ENCODE data around the gene GSC2. TPM values are rescaled to one million over a fixed set of nuclear protein-coding genes. Genes with fewer than 3 reads are reported as not detected.

Gene GSC2
- total RNA-seq, 6 experiments from 2014 or later, result not detected

- no peak overlapping the region for H3K4me3 Mint-ChIP-seq
- no peak overlapping the region for H3K27ac Mint-ChIP-seq
- H3K9me3 Mint-ChIP-seq, result peaks cover 5% of the 10 kb centered on the region; the same call in 1 of the 2 replicates
- H3K36me3 Mint-ChIP-seq (ENCODE audit: low read depth), result peaks cover 6% of the 10 kb centered on the region; the same call in 1 of the 2 replicates
- no peak for TF ChIP-seq CTCF (IDR thresholded peaks at IDR 0.05)
- H3K4me1 Mint-ChIP-seq (ENCODE audit: low read depth), result no peaks in the 10 kb centered on the region
- peaks cover 40% of the 10 kb centered on the region for H3K27me3 Mint-ChIP-seq (ENCODE audit: insufficient read depth)
- DNase-seq, result no peak
These were observed 3.1 kb upstream of the GSC2 start for GRCh38 chr22:19152942-19153883.

DNA sequence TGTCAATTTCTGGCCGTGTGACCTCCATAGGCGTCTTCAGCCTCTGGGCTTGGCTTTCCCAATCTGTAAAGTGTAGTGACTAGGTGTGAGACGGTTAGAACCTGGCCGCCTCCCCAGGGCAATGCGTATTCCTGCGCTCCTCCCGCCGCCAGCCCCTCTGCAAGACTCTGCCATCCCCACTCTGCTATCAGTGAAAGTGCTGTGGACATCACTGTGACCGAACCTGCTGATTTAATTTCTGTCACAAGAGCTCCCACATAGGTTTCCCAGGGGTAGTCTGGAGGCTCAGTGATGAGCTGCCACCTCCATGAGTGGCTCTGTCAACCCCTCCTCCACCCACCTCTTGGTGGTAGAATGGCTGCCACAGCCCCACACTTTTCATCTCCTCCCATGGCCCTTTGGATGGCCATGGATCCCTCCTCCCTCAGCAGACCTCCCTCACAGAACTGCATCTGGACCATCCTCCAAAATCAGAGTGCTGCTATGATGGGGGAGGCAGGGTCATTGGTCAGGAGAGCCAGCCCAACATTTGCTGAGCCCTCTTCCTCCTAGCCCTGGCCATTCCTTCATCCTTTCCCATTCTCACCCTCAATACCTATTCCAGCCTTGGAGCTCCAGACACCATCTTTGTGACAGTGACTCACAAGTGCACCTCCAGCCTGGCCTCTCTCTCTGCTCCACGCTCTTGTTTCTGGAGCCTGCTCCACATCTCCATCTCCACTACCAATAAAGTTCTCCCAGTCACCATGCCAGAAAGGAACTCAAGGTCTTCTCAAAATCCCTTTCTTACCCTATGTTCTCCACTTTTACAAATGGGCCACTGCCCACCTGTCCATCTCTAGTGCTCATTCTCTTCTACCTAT, 1.5 kb upstream of the GSC2 start:
- Mint-ChIP-seq H3K4me3 (no peak overlapping the region), H3K27ac (no peak overlapping the region), H3K36me3 (ENCODE audit: low read depth) (peaks cover 6% of the 10 kb centered on the region; the same call in 1 of the 2 replicates), H3K9me3 (peaks cover 5% of the 10 kb centered on the region; the same call in 1 of the 2 replicates), H3K4me1 (ENCODE audit: low read depth) (no peaks in the 10 kb centered on the region), H3K27me3 (ENCODE audit: insufficient read depth) (peaks cover 50% of the 10 kb centered on the region)
- no peak for DNase-seq
- TF ChIP-seq CTCF (IDR thresholded peaks at IDR 0.05), result no peak

DNA sequence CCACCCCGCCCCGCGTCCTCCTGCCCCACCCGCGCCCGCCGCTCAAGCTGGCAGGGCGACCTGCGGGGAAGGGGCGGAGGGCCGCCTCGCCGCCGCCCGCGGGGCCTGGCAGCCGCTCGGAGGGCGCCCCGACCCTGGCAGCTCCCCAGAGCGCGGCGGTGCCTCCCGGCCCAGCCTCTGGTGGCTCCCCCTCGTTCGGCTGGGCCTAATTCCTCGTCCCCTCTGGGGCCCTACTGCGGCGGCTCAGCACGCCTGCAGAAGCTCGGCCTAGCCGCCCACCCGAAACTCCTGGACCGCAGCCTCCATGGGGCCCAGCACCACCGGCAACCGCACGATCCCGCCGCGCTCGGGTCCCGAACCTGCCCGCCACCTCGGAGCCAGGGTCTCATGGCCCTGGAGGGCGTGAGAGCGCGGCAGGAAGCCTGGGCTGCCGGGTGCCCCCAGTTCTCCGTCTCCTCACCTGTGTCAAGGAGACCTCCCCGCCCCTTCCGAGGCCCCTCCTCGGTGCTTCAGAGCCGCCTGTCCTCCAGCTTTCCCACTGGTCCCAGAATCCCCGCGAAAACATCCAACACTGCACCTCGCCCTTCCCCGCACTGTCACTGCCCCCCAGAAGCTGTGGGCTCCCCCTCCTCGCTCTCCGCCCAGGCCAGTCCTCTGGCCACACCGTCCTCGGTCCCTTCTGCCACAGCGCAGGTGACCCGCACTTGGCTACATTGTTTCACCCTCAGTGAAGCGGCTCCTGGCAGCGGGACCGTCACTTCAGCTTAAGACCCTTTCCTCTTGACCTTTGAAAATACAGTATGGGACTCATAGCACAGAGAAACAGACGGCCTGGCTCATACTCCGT, 613 bp upstream of the GSC2 start:
- peaks cover 48% of the 10 kb centered on the region for H3K27me3 Mint-ChIP-seq (ENCODE audit: insufficient read depth)
- no peaks in the 10 kb centered on the region for H3K4me1 Mint-ChIP-seq (ENCODE audit: low read depth)
- H3K27ac Mint-ChIP-seq, result no peak overlapping the region
- peaks cover 5% of the 10 kb centered on the region; the same call in 1 of the 2 replicates for H3K9me3 Mint-ChIP-seq
- no peak overlapping the region for H3K4me3 Mint-ChIP-seq
- peaks cover 6% of the 10 kb centered on the region; the same call in 1 of the 2 replicates for H3K36me3 Mint-ChIP-seq (ENCODE audit: low read depth)
- TF ChIP-seq CTCF (IDR thresholded peaks at IDR 0.05), result no peak
- no peak for DNase-seq

GRCh38 chr22:19149047-19149883, 827 bp downstream of the GSC2 start:
- DNase-seq, result no peak
- Mint-ChIP-seq H3K4me3 (no peak overlapping the region), H3K4me1 (ENCODE audit: low read depth) (peaks cover 7% of the 10 kb centered on the region), H3K27me3 (ENCODE audit: insufficient read depth) (peaks cover 48% of the 10 kb centered on the region), H3K27ac (no peak overlapping the region), H3K36me3 (ENCODE audit: low read depth) (peaks cover 8% of the 10 kb centered on the region), H3K9me3 (peaks cover 5% of the 10 kb centered on the region; the same call in 1 of the 2 replicates)
- TF ChIP-seq CTCF (IDR thresholded peaks at IDR 0.05), result no peak

Measured in HFFc6 (cell line).